Colonic mucosa (tissue), 4 donors: Measurements from ENCODE around the gene MCC. TPM values are rescaled to one million over a fixed set of nuclear protein-coding genes. Genes with fewer than 3 reads are reported as not detected.

Experiments
- DNase-seq: peaks from one replicate; pipeline ENCODE4 v3.0.0-alpha.2; 2020
- H3K27ac ChIP-seq: fragments of 200-600 bp; one replicate; pipeline ENCODE4 v1.8.0; 2021
- H3K27me3 ChIP-seq: fragments of 200-600 bp; one replicate; pipeline ENCODE4 v1.8.0; 2021
- H3K36me3 ChIP-seq: fragments of 200-600 bp; one replicate; pipeline ENCODE4 v1.8.0; 2021
- H3K4me1 ChIP-seq: fragments of 200-600 bp; one replicate; pipeline ENCODE4 v1.8.0; 2021; ENCODE audit warnings: mild to moderate bottlenecking
- H3K4me3 ChIP-seq: fragments of 200-600 bp; one replicate; pipeline ENCODE4 v1.8.0; 2021
- H3K9ac ChIP-seq, 2 donors: one replicate each; pipeline ENCODE4 v1.7.0; 2013; ENCODE audit warnings: control low read depth in 2 of 2, low read depth in 2 of 2, low read length in 2 of 2
- H3K9me3 ChIP-seq: fragments of 200-600 bp; one replicate; pipeline ENCODE4 v1.8.0; 2021
- intact Hi-C: fragments of 100-400 bp; cut with DNase I; formaldehyde crosslinking; loops from one replicate; pipeline ENCODE4 v1.14.1; 2022
- total RNA-seq, 2 donors: library from RNA; stranded (reverse); fragmentation: NEBNext Ultra II Directional in 1 of 2; extraction: Animal tissue kit (Norgen Biotek cat#: 25700) in 1 of 2; gene quantifications; one replicate each; pipeline ENCODE4 v1.2.1, GENCODE V29; 2021
- TF ChIP-seq, protein P1 (sequence below): fragments of 200-600 bp; IDR thresholded peaks from one replicate; pipeline ENCODE4 v1.8.0; 2022; ENCODE audit warnings: antibody characterized with exemption, mild to moderate bottlenecking
- donor health status: healthy.
- donor health status: DM: no; HTN: no; CAD: no.
- donor health status: DM: no; HTN: no; CAD: no.

The MCC gene
- total RNA-seq, 2 donors from 2014 or later, result 1.9 to 3.1 TPM

GRCh38 chr5:113163328-113163727, 324.9 kb downstream of the MCC start:
- Histone ChIP-seq H3K27me3 (no peaks in the 10 kb centered on the region), H3K27ac (no peak overlapping the region), H3K4me1 (no peaks in the 10 kb centered on the region), H3K36me3 (no peaks in the 10 kb centered on the region), H3K9ac (no peak overlapping the region), H3K9me3 (no peaks in the 10 kb centered on the region), H3K4me3 (no peak overlapping the region)
- intact Hi-C loops, result no loop called here
- TF ChIP-seq, protein P1, sequence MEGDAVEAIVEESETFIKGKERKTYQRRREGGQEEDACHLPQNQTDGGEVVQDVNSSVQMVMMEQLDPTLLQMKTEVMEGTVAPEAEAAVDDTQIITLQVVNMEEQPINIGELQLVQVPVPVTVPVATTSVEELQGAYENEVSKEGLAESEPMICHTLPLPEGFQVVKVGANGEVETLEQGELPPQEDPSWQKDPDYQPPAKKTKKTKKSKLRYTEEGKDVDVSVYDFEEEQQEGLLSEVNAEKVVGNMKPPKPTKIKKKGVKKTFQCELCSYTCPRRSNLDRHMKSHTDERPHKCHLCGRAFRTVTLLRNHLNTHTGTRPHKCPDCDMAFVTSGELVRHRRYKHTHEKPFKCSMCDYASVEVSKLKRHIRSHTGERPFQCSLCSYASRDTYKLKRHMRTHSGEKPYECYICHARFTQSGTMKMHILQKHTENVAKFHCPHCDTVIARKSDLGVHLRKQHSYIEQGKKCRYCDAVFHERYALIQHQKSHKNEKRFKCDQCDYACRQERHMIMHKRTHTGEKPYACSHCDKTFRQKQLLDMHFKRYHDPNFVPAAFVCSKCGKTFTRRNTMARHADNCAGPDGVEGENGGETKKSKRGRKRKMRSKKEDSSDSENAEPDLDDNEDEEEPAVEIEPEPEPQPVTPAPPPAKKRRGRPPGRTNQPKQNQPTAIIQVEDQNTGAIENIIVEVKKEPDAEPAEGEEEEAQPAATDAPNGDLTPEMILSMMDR, result no peak
- DNase-seq, result no peak

DNA sequence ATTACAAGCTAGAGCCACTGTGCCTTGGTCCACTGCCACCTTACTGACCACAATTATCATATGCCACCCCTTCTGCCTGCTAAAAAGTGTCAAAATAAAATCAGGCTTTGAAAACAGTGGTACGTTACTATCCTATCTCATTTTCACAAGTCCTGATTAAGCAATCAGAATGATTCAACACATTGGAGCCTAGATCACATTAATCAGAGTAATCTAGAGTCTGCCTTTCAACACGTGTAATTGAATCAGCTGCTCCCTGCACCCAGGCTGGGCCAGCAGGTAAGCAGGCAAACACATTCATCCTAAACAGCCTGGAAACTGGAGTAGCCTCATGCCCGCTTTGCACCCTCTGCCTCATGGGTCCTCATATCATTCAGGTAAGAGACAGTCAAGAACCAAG, 325.5 kb downstream of the MCC start:
- no peak for DNase-seq
- Histone ChIP-seq H3K27me3 (no peaks in the 10 kb centered on the region), H3K27ac (no peak overlapping the region), H3K9me3 (no peaks in the 10 kb centered on the region), H3K4me3 (no peak overlapping the region), H3K9ac (no peak overlapping the region), H3K36me3 (no peaks in the 10 kb centered on the region), H3K4me1 (no peaks in the 10 kb centered on the region)
- intact Hi-C loops, result no loop called here
- TF ChIP-seq, protein P1, result no peak

DNA sequence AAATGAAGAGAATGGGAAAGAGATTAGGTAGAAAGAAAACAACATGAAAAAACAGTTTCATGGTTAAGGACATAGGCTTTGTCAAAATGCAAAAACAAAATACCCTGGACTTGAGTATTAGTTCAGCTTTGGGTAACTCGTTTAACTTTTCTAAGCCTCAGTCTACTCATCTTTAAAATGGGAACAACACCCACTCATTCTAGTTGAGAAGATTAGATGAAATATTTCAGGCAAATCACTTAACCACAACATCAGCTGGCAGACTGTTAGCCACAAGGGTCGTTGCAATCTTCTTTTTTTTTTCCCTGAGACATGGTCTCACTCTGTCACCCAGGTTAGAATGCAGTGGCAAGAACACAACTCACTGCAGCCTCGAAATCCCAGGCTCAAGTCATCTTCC, 326.0 kb downstream of the MCC start:
- Histone ChIP-seq H3K9me3 (no peaks in the 10 kb centered on the region), H3K4me3 (no peak overlapping the region), H3K27me3 (no peaks in the 10 kb centered on the region), H3K4me1 (no peaks in the 10 kb centered on the region), H3K36me3 (no peaks in the 10 kb centered on the region), H3K9ac (no peak overlapping the region), H3K27ac (no peak overlapping the region)
- intact Hi-C loops, result no loop called here
- DNase-seq, result no peak
- TF ChIP-seq, protein P1, result no peak

GRCh38 chr5:113161806-113162205, 326.4 kb downstream of the MCC start:
- intact Hi-C loops, result no loop called here
- no peaks in the 10 kb centered on the region for H3K9me3 ChIP-seq
- H3K9ac ChIP-seq, result no peak overlapping the region
- H3K4me1 ChIP-seq, result no peaks in the 10 kb centered on the region
- H3K36me3 ChIP-seq, result no peaks in the 10 kb centered on the region
- TF ChIP-seq, protein P1, result no peak
- no peak for DNase-seq
- no peak overlapping the region for H3K4me3 ChIP-seq
- H3K27me3 ChIP-seq, result no peaks in the 10 kb centered on the region
- H3K27ac ChIP-seq, result no peak overlapping the region

GRCh38 chr5:113157886-113158285, 330.4 kb downstream of the MCC start:
- intact Hi-C loops, result no loop called here
- TF ChIP-seq, protein P1, result no peak
- H3K9me3 ChIP-seq, result no peaks in the 10 kb centered on the region

More at GRCh38 chr5:113157886-113158285, 330.4 kb downstream of the MCC start:
- Histone ChIP-seq H3K27ac (no peak overlapping the region), H3K4me1 (no peaks in the 10 kb centered on the region), H3K4me3 (no peak overlapping the region), H3K36me3 (no peaks in the 10 kb centered on the region), H3K9ac (no peak overlapping the region), H3K27me3 (no peaks in the 10 kb centered on the region)
- no peak for DNase-seq
